KOPT-K1 (cell line): ENCODE measurements around the gene MRM1.
"Not testable (repeated sequence)": the region's sequence is repeated elsewhere in the genome, so short reads cannot be mapped to it uniquely, and the experiment has no call there.

ENCODE experiments used
- H3K27ac ChIP-seq: fragments of 200-600 bp; sonication (generic); 2 replicates; pipeline ENCODE4 v1.5.1; 2016; ENCODE audit warnings: antibody characterized with exemption, mild to moderate bottlenecking, low read depth, low read length; ENCODE audit not compliant: poor library complexity, severe bottlenecking
- H3K36me3 ChIP-seq: fragments of 200-600 bp; sonication (generic); 2 replicates; pipeline ENCODE4 v1.5.1; 2017; ENCODE audit warnings: antibody characterized with exemption, mild to moderate bottlenecking, low read length, moderate library complexity; ENCODE audit not compliant: insufficient read depth
- H3K9me3 ChIP-seq: fragments of 200-600 bp; sonication (generic); 2 replicates; pipeline ENCODE4 v1.5.1; 2017; ENCODE audit warnings: antibody characterized with exemption, low read length, mild to moderate bottlenecking; ENCODE audit not compliant: insufficient read depth, poor library complexity, severe bottlenecking

Gene MRM1

DNA sequence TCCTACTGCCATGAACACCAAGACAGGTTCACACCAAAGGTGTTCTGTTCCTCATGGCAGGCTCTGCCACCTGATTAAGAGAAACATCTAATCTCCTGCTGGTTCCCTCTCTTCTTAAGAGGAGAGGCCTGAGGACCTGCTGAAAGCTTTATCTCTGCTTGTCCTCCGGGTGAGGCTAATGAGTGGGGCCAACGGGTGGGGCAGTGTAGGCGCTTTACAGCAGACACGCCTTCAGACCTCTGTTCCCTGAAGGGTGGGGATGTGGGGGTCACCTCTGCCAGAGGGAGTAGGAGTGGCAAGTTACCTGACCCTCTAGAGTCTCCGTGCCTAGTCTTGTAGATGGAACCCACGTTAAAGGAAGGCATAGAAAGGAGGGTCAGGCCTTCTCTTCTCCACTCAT is 4.2 kb upstream of the MRM1 start:
- no peak overlapping the region for H3K27ac ChIP-seq
- H3K36me3 ChIP-seq = no peaks in the 10 kb centered on the region
- no peaks in the 10 kb centered on the region for H3K9me3 ChIP-seq

DNA sequence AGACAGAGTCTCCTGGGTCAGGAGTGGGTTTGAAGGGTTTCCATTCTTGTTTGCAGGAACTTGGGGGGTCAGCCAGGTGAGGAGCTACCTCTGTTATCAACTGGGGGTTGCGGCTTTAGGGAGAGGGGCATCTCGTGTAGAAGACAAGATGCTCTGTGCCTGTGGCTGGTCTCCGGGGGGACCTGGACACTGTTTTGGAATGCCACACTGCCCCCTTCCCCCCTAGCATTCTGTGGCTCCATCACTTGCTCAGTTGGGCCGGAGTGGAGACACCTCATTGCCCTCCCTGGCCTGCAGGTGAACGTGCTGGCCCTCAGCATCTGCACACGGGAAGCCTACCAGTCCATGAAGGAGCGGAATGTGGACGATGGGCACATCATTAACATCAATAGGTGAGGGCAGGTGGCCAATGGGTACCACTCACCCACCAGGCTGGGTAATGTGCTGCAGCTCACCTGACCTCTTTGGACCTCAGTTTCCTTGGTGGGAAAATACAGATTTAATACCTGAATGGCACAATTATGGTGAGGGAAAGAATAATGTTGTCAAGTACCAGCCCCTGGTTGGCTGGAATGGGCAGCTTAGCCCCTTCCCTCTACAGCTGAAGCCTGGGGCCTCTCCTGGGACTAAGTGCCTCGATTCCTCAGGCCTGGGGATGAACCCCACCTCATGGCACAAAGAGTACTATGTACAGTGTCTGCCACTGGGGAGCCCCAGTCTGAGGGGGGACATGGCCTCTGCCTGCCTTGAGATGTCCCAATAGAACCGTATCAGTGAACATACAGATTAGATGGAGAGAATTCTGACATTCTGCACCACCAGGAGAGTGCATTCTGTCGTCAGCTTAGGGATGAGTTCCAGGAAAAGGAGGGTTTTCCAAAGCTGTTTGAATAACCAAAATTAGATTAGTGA is 3.3 kb upstream of the MRM1 start:
- no peaks in the 10 kb centered on the region for H3K9me3 ChIP-seq
- no peak overlapping the region for H3K27ac ChIP-seq
- no peaks in the 10 kb centered on the region for H3K36me3 ChIP-seq

DNA sequence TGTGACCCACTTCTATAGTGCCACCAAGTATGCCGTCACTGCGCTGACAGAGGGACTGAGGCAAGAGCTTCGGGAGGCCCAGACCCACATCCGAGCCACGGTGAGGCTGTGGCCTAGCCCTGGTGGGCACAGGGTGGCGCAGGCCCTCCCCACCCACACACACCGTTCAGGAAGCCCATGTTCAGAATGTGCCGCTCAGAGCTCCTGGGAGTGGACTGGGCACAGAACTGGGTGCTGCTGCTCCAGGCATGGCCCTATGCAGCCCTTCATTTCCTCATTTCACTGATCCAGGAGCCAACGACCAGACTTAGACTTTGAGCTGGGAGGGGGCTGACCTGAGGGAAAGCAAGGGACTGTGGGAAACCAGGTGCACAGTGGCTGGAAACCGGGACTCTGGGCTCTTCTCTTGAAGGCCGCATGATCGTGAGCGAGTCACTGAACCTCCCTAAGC is 2.4 kb upstream of the MRM1 start:
- Histone ChIP-seq H3K9me3 (no peaks in the 10 kb centered on the region), H3K27ac (no peak overlapping the region), H3K36me3 (peaks cover 4% of the 10 kb centered on the region; the same call in 1 of the 2 replicates)

DNA sequence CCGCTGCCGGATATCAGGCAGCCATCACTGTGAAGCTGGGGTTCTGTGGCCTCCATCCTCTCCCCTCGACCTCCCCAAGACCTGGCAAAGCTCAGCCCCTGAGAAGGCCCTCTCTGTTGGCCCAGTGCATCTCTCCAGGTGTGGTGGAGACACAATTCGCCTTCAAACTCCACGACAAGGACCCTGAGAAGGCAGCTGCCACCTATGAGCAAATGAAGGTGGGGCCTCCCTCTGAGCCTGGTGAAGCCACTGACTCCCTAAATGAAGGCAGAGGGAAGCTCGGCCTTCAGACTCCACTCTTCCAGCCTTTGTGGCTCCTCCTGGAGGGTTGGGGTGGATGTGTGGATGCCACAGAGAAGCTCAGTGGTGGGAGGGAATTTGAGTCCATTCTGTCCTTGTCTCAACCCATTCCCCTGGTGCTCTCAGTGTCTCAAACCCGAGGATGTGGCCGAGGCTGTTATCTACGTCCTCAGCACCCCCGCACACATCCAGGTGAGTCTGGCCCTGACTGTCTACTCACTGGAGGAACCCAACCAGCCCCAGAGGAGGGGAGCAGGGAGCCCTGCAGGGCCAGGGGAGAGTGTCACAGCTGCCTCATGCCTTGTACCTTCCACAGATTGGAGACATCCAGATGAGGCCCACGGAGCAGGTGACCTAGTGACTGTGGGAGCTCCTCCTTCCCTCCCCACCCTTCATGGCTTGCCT is 1.7 kb upstream of the MRM1 start:
- Histone ChIP-seq H3K36me3 (peaks cover 9% of the 10 kb centered on the region; the same call in 1 of the 2 replicates), H3K27ac (no peak overlapping the region), H3K9me3 (no peaks in the 10 kb centered on the region)

DNA sequence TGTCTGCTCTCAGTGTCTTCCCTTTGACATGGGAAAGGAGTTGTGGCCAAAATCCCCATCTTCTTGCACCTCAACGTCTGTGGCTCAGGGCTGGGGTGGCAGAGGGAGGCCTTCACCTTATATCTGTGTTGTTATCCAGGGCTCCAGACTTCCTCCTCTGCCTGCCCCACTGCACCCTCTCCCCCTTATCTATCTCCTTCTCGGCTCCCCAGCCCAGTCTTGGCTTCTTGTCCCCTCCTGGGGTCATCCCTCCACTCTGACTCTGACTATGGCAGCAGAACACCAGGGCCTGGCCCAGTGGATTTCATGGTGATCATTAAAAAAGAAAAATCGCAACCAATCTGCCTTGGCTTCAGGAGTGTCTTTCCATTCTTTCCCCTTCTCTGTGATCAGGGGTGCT is 918 bp upstream of the MRM1 start:
- Histone ChIP-seq H3K36me3 (peaks cover 9% of the 10 kb centered on the region; the same call in 1 of the 2 replicates), H3K27ac (peak overlapping the region; percentile 69), H3K9me3 (no peaks in the 10 kb centered on the region)

DNA sequence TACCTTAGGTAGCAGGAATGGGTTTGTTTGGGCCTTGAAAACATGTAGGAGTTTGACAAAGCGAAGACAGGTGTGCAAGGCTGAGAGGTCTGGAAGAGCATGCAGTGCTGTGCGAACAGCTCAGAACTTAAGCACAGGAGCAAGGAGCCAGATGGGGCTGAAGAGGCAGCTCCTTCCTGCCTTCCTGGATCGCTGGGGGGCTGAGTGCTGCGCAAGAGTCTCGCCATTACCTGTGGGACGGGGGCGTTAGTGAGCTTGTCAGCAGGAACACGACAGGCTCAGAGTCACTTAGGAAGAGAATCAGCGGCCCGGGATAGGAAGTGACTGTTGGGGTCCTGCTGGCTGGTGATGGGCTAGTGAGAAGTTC is 464 bp upstream of the MRM1 start:
- Histone ChIP-seq H3K27ac (peak overlapping the region; percentile 69), H3K9me3 (no peaks in the 10 kb centered on the region), H3K36me3 (peaks cover 12% of the 10 kb centered on the region; the same call in 1 of the 2 replicates)

DNA sequence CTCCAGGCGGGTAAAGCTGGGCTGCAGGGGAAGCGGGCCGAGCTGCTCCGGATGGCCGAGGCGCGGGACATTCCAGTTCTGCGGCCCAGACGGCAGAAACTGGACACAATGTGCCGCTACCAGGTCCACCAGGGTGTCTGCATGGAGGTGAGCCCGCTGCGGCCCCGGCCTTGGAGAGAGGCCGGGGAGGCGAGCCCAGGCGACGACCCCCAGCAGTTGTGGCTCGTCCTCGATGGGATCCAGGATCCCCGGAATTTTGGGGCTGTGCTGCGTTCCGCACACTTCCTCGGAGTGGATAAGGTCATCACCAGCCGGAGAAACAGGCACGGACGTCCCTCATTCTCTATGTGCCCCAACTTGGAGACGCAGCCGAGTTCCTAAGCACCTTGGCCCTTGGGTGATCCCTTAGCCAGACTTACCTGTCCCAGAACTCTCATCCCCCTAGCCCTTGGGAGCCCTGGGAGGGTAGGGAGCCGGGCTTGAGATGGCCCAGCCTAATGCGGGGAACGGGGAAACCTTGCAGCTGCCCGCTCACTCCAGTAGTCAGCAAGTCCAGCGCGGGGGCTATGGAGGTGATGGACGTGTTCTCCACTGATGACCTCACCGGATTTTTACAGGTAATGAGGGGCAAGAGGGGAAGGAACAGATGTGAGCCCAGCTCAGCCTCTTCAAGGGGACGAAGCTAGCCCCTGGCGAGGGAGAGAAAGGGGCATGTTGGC is 806 bp downstream of the MRM1 start:
- Histone ChIP-seq H3K9me3 (no peaks in the 10 kb centered on the region), H3K27ac (peak overlapping the region; percentile 69), H3K36me3 (peaks cover 23% of the 10 kb centered on the region; the same call in 1 of the 2 replicates)

DNA sequence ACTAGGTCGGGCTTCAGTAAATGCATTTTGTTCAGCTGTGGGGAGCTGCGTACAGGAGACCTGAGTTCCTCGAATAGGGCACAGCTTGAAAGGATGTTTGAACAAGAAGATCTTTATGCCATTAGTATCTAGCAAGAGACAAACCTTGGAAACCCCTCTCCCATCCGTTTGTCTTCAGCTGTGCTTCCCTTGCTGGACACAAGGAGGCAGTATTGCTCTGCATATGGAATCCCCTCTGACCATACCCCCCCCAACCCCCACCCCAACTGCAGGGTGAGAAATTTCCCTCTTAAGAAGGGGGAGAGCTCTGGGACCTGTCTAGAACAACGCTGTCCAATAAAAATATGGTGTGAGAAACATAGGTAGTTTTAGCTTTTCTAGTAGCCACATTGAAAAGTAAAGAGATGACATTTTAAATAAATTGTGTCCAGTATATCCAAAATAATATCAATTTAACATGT is 1.6 kb downstream of the MRM1 start:
- Histone ChIP-seq H3K27ac (peak overlapping the region; percentile 69), H3K9me3 (no peaks in the 10 kb centered on the region), H3K36me3 (peaks cover 29% of the 10 kb centered on the region; the same call in 1 of the 2 replicates)

DNA sequence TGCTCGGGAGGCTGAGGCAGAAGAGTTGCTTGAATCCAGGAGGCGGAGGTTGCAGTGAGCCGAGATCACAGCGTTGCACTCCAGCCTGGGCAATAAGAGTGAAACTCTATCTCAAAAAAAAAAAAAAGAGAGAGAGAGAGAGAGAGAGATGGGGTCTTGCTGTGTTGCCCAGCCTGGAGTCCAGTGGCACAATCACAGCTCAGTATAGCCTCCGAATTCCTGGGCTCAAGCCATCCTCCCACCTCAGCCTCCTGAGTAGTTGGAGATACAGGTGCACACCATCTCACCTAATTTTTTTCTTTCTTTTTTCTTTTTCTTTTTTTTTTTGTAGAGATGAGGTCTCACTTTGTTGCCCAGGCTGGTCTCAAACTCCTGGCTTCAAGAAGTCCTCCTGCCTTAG is 3.6 kb downstream of the MRM1 start:
- H3K9me3 ChIP-seq, H3K27ac ChIP-seq: not testable (repeated sequence)
- H3K36me3 ChIP-seq = peaks cover 45% of the 10 kb centered on the region

DNA sequence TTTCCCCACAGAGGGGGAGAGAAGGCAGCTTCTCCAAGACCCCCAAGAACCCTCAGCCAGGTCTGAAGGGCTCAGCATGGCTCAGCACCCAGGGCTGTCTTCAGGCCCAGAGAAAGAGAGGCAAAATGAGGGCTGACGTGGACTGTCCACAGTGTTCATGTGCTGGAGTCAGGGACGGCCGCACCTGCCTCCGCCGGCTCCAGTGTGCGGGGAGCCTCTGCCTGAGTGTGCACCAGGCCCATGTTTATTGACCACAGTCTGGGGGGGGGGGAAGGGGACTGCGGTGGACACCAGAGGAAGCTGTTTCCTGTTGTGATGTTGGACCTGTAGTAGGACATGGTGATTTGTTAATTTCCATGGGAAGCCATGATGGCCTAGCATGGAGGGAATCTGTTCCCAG is 6.9 kb downstream of the MRM1 start:
- peaks cover 45% of the 10 kb centered on the region for H3K36me3 ChIP-seq
- no peak overlapping the region for H3K27ac ChIP-seq
- H3K9me3 ChIP-seq = no peaks in the 10 kb centered on the region

DNA sequence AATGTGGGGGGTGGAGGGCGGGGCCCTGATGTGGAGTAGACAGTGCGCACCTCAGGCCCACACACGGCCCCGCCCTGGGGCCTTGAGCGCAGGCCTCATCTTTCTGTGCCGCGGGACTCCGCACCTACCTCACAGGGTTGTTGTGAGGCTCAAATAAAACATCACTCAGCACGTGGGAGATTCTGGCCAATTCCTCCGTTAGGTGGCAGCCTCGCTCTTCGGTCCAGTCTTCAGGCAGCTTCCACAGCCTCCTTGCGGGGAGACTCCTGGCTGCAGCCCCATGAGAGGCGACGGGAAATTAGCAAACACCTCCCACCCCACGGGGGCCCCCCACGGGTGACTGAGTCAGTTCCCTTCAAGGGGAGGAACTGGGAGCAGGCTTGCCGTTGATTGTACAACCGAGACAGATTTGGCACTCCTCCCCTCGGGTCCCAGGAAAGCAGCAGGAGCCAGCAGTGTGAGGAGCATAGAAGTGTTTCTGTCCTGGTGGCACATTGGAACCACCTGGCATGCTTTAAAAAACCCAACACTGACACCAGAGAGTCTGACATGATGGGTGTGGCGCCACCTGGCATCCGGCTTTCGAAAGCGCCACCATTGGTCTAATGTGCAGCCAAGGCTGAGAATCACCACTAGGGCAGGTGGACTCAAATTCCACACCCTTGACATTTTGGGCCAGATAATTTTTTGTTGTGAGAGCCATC is 7.6 kb downstream of the MRM1 start:
- no peak overlapping the region for H3K27ac ChIP-seq
- peaks cover 42% of the 10 kb centered on the region for H3K36me3 ChIP-seq
- H3K9me3 ChIP-seq = no peaks in the 10 kb centered on the region

DNA sequence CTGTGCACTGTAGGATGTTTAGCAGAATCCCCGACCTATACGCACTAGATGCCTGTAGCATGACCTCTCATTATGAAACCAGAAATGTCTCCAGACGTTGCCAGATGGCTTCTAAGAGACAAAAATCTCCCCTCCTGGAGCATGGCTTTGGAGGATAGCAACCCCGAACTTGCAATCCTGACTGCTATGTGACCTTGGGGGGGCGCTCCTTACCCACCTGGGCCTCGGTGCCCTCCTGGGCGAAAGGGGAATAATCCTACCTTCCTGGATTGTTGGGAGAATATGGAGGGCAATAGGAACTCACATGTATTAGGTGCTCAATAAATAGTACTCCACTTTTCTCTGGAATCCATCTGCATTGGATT is 8.1 kb downstream of the MRM1 start:
- no peaks in the 10 kb centered on the region for H3K9me3 ChIP-seq
- H3K36me3 ChIP-seq = peaks cover 36% of the 10 kb centered on the region
- H3K27ac ChIP-seq = no peak overlapping the region

DNA sequence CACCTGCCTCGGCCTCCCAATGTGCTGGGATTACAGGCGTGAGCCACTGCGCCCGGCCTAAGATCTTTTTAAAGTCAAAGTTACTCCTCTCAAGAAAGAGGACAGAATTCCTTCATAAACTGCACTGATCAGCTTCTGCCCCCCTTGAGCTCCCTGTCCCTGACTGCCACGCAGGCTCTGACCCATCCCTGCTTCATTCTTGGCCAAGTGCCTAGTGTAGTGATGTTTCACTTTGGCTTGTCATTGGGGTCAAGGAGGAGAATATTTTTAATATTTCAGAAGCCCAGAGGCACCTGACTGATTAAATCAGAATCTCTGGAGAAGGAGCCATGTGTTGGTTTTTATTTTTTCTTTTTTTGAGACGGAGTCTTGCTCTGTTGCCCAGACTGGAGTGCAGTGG is 9.1 kb downstream of the MRM1 start:
- no peaks in the 10 kb centered on the region for H3K9me3 ChIP-seq
- no peak overlapping the region for H3K27ac ChIP-seq
- peaks cover 36% of the 10 kb centered on the region for H3K36me3 ChIP-seq

DNA sequence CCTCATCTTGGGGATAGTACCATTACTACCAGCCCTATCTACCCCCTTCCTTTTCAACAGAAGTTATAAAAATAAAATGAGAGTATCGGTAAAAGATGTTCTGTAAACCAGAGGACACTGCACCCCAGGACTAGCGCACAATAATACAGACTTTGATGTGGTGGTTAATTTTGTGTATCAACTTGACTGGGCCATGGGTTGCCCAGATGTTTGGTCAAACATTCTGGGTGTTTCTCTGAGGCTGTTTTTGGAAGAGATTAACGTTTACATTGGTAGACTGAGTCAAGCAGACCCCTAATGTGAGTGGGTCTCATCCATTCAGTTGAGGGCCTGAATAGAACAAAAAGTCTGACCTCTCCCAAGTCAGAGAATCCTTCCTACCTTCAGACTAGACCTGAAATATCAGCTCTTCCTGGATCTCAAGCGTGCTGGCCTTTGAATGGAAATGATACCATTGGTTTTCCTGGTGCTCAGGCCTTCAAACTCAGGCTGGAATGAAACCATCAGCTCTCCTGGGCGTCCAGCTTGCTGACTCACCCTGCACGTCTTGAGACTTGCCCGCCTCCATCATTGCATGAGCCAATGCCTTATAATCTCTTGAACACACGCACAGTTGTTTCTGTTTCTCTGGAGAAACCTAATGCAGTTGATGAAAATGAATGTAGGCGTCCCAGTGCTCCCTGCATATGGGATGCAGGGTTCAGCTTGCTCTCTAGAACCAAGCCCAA is 10.1 kb downstream of the MRM1 start:
- Histone ChIP-seq H3K27ac (no peak overlapping the region), H3K36me3 (peaks cover 27% of the 10 kb centered on the region), H3K9me3 (no peaks in the 10 kb centered on the region)
